HepG2 (cell line): Measurements from ENCODE around the gene DENND2D. TPM values are rescaled to one million over a fixed set of nuclear protein-coding genes. Genes with fewer than 3 reads are reported as not detected.

Source experiments
- ATAC-seq: fragments of 200-7000 bp; cut with Tn5 transposase; 3 replicates; pipeline ENCODE4 v1.9.1; 2020; ENCODE audit warnings: mild to moderate bottlenecking, moderate library complexity
- BruUV-seq: library from RNA; stranded (reverse); fragments of 400-500 nt; replicated peaks from 2 replicates; lab custom pipeline; 2021; lab: Mats Ljungman, UMichigan
- CTCF ChIA-PET: fragments of 300-600 bp; formaldehyde crosslinking; extraction: SDS; loops from one replicate; lab custom pipeline; 2021; ENCODE audit warnings: low total read pairs, inconsistent platforms, low intra/inter-chr PET ratio; lab: Yijun Ruan, JAX
- POLR2A ChIA-PET: fragments of 350-600 bp; sonication (Branson Sonifier 250); formaldehyde crosslinking; loops from one replicate; lab custom pipeline; 2020; ENCODE audit warnings: antibody characterized with exemption, inconsistent platforms; lab: Yijun Ruan, JAX
- DNase-seq: peaks from one replicate; pipeline ENCODE4 v3.0.0-alpha.2; 2015; ENCODE audit warnings: low spot score
- FAIRE-seq: peaks from 3 replicates; lab custom pipeline; 2011; peaks lifted over from hg19 to GRCh38; lab: Jason Lieb, UNC
- H2AFZ ChIP-seq: one replicate; pipeline ENCODE4 v1.6.1; 2011; ENCODE audit warnings: low read length, inconsistent platforms
- H3K27ac ChIP-seq: fragments of 300-600 bp; 3 replicates; pipeline ENCODE4 v1.8.0; 2011; ENCODE audit warnings: mixed run types, mild to moderate bottlenecking, mixed read lengths, low read length, inconsistent platforms; ENCODE audit not compliant: insufficient read depth; ENCODE audit errors: extremely low read length
- H3K27me3 ChIP-seq, 2 experiments: fragments of 200-600 bp in 1 of 2; 2 replicates in 1 of 2; 3 replicates in 1 of 2; pipeline versions ENCODE4 v1.6.0 to v1.8.0; 2011; ENCODE audit warnings: low read length in 2 of 2, mild to moderate bottlenecking in 2 of 2, moderate library complexity in 2 of 2, inconsistent platforms in 1 of 2; ENCODE audit not compliant: insufficient read depth in 2 of 2, control insufficient read depth in 1 of 2
- H3K36me3 ChIP-seq, 2 experiments: fragments of 200-600 bp in 1 of 2; replicated peaks in 1 of 2; 2 replicates in 1 of 2; 3 replicates in 1 of 2; pipeline versions ENCODE4 v1.5.1 to v1.8.0; 2011; ENCODE audit warnings: low read length in 2 of 2, inconsistent platforms in 1 of 2; ENCODE audit not compliant: insufficient read depth in 2 of 2, control insufficient read depth in 1 of 2
- H3K4me1 ChIP-seq: 2 replicates; pipeline ENCODE4 v1.5.1; 2012; ENCODE audit warnings: low read length, inconsistent platforms; ENCODE audit not compliant: insufficient read depth
- H3K4me2 ChIP-seq: 2 replicates; pipeline ENCODE4 v1.6.0; 2011; ENCODE audit warnings: low read depth, low read length, inconsistent platforms
- H3K4me3 ChIP-seq, 3 experiments: fragments of 200-600 bp in 1 of 3; sonication (generic), shearing (Covaris generic) in 1 of 3; replicated peaks in 1 of 3; 2 replicates each; pipeline ENCODE4 v1.5.1; 2011 to 2016; ENCODE audit warnings: low read length in 3 of 3, inconsistent platforms in 2 of 3, low read depth in 2 of 3, mild to moderate bottlenecking in 2 of 3, control low read depth in 1 of 3, mixed read lengths in 1 of 3; ENCODE audit not compliant: insufficient read depth in 1 of 3
- H3K79me2 ChIP-seq: one replicate; pipeline ENCODE4 v1.6.1; 2011; ENCODE audit warnings: low read length, inconsistent platforms; ENCODE audit not compliant: insufficient read depth
- H3K9ac ChIP-seq: 2 replicates; pipeline ENCODE4 v1.6.0; 2011; ENCODE audit warnings: mild to moderate bottlenecking, low read depth, low read length, inconsistent platforms; ENCODE audit not compliant: insufficient read depth
- H3K9me3 ChIP-seq: 2 replicates; pipeline ENCODE4 v1.5.1; 2012; ENCODE audit warnings: mild to moderate bottlenecking, low read length
- H4K20me1 ChIP-seq: 2 replicates; pipeline ENCODE4 v1.6.0; 2011; ENCODE audit warnings: inconsistent platforms, mild to moderate bottlenecking, low read length, moderate library complexity; ENCODE audit not compliant: insufficient read depth
- ARID2 ChIP-seq: sonication (generic); formaldehyde crosslinking; IDR thresholded peaks from 2 replicates; pipeline ENCODE4 v1.8.1; 2022; ENCODE audit warnings: mild to moderate bottlenecking, missing genetic modification reagents, borderline replicate concordance
- FOXA1 ChIP-seq, 2 experiments: fragments of 450-650 bp in 1 of 2; sonication (generic) in 1 of 2; formaldehyde crosslinking in 1 of 2; IDR thresholded peaks; 2 replicates each; pipeline versions ENCODE4 v1.4.0 to v1.6.1; 2016 to 2020; ENCODE audit warnings: missing genetic modification reagents in 1 of 2
- KMT2A ChIP-seq: sonication (generic); formaldehyde crosslinking; IDR thresholded peaks from 2 replicates; pipeline ENCODE4 v1.4.0; 2020; ENCODE audit warnings: missing genetic modification reagents
- MAF1 ChIP-seq: sonication (generic); formaldehyde crosslinking; IDR thresholded peaks from 2 replicates; pipeline ENCODE4 v1.5.0; 2020; ENCODE audit warnings: missing genetic modification reagents, borderline replicate concordance
- MAFG ChIP-seq: sonication (generic); formaldehyde crosslinking; IDR thresholded peaks from 2 replicates; pipeline ENCODE4 v1.5.1; 2020; ENCODE audit warnings: mild to moderate bottlenecking, missing genetic modification reagents
- NR3C1 ChIP-seq: sonication (generic); formaldehyde crosslinking; IDR thresholded peaks from 2 replicates; pipeline ENCODE4 v1.4.0; 2020; ENCODE audit warnings: missing genetic modification reagents
- POLR2A ChIP-seq, 2 experiments: IDR thresholded peaks; 2 replicates each; pipeline ENCODE4 v1.6.1; 2011; ENCODE audit warnings: low read depth in 2 of 2, low read length in 2 of 2, mild to moderate bottlenecking in 1 of 2, moderate library complexity in 1 of 2; ENCODE audit not compliant: insufficient read depth in 1 of 2
- SNAI1 ChIP-seq: sonication (generic); formaldehyde crosslinking; IDR thresholded peaks from 2 replicates; pipeline ENCODE4 v1.5.0; 2020; ENCODE audit warnings: mild to moderate bottlenecking, missing genetic modification reagents, borderline replicate concordance
- SRF ChIP-seq: IDR thresholded peaks from 2 replicates; pipeline ENCODE4 v1.6.1; 2011; ENCODE audit warnings: mild to moderate bottlenecking, low read depth, low read length, moderate library complexity
- TEAD2 ChIP-seq: sonication (generic); formaldehyde crosslinking; IDR thresholded peaks from 2 replicates; pipeline ENCODE4 v1.9.0; 2021; ENCODE audit warnings: missing genetic modification reagents
- TFE3 ChIP-seq: IDR thresholded peaks from 2 replicates; pipeline ENCODE4 v1.6.1; 2016
- THAP11 ChIP-seq: IDR thresholded peaks from 2 replicates; pipeline ENCODE4 v1.6.1; 2016; ENCODE audit warnings: missing biosample characterization, missing genetic modification reagents
- WIZ ChIP-seq: sonication (generic); formaldehyde crosslinking; IDR thresholded peaks from 2 replicates; pipeline ENCODE4 v1.5.1; 2020; ENCODE audit warnings: mild to moderate bottlenecking, missing genetic modification reagents
- ZEB1 ChIP-seq: IDR thresholded peaks from 2 replicates; pipeline ENCODE4 v1.6.1; 2012; ENCODE audit warnings: mild to moderate bottlenecking, low read depth, inconsistent platforms; ENCODE audit not compliant: insufficient replicate concordance
- ZFP82 ChIP-seq: sonication (generic); formaldehyde crosslinking; IDR thresholded peaks from 2 replicates; pipeline ENCODE4 v1.5.1; 2020; ENCODE audit warnings: mild to moderate bottlenecking, missing genetic modification reagents, borderline replicate concordance
- ZNF276 ChIP-seq: sonication (generic); formaldehyde crosslinking; IDR thresholded peaks from 2 replicates; pipeline ENCODE4 v1.4.0; 2020; ENCODE audit warnings: mild to moderate bottlenecking, low read depth, missing genetic modification reagents
- ZNF350 ChIP-seq: sonication (generic); formaldehyde crosslinking; IDR thresholded peaks from 2 replicates; pipeline ENCODE4 v1.4.0; 2020; ENCODE audit warnings: mild to moderate bottlenecking, low read depth, missing genetic modification reagents, borderline replicate concordance
- ZNF441 ChIP-seq: sonication (generic); formaldehyde crosslinking; IDR thresholded peaks from 2 replicates; pipeline ENCODE4 v1.7.0; 2021; ENCODE audit warnings: missing genetic modification reagents, borderline replicate concordance
- ZNF446 ChIP-seq: sonication (generic); formaldehyde crosslinking; IDR thresholded peaks from 2 replicates; pipeline ENCODE4 v1.5.0; 2020; ENCODE audit warnings: mild to moderate bottlenecking, missing genetic modification reagents
- WGBS: methylation state at CpG from one replicate; pipeline ENCODE4 v1.1.6; 2017; ENCODE audit warnings: low lambda C conversion rate; 5-methylcytosine and 5-hydroxymethylcytosine counted together
- in situ Hi-C: cut with HindIII; loops from 2 replicates; pipeline ENCODE4 v1.10.0; 2017; ENCODE audit warnings: low pct_unique_long_range_greater_than_20kb; ENCODE audit not compliant: extremely low pct_ligation_motif_present
- intact Hi-C: fragments of 100-400 bp; cut with micrococcal nuclease; formaldehyde crosslinking; loops from one replicate; pipeline ENCODE4 v1.10.0; 2022; ENCODE audit not compliant: unreplicated experiment
- polyA plus RNA-seq, 8 experiments: library from polyadenylated mRNA; depleted of rRNA in 3 of 8; stranded (reverse) in 7 of 8; unstranded in 1 of 8; fragments of >200 nt; fragmentation: Illumina TruSeq in 4 of 8; extraction: Trizol in 4 of 8; gene quantifications; 2 replicates each; pipeline versions ENCODE4 v1.2.1 to v1.2.3, GENCODE V29; 2011 to 2016; ENCODE audit warnings: low read depth in 4 of 8, missing spikeins in 1 of 8, mixed read lengths in 1 of 8; ENCODE audit not compliant: insufficient read depth in 1 of 8
- total RNA-seq, 5 experiments: library from RNA; depleted of rRNA; stranded (reverse); fragments of >200 nt; fragmentation: Illumina TruSeq; extraction: Trizol; gene quantifications; 2 replicates each; pipeline ENCODE4 v1.2.3, GENCODE V29; 2016; ENCODE audit warnings: low read depth in 1 of 5

Gene DENND2D
- total and polyA plus RNA-seq, 2 of the 13 experiments (the other 11 are each of a cell fraction or from before 2014, with no cell fraction given), result 0.04 TPM; not detected in 1

- no peak for TF ChIP-seq THAP11
- TF ChIP-seq NR3C1 (CRISPR knock-in tag), result no peak
Observed at GRCh38 chr1:111162488-111162880, 38.0 kb downstream of the DENND2D start (continued).

GRCh38 chr1:111161843-111162487, 38.5 kb downstream of the DENND2D start:
- Histone ChIP-seq H3K79me2 (peaks cover 3% of the 10 kb centered on the region), H3K4me2 (no peak overlapping the region), H3K36me3 (peaks cover 4 to 52% of the 10 kb centered on the region in 2 experiments), H2AFZ (no peak overlapping the region), H3K4me3 (no peak overlapping the region), H4K20me1 (no peaks in the 10 kb centered on the region), H3K9ac (no peak overlapping the region), H3K27me3 (no peaks in the 10 kb centered on the region), H3K9me3 (no peaks in the 10 kb centered on the region), H3K27ac (no peak overlapping the region), H3K4me1 (no peaks in the 10 kb centered on the region)
- ChIA-PET CTCF (no interaction called here), POLR2A (no interaction called here)
- TF ChIP-seq SRF (no peak), ZNF446 (CRISPR knock-in tag) (no peak), POLR2A (IDR thresholded peaks at IDR 0.05; ENCODE audit: insufficient read depth in 1 of 2, low read depth in 2 of 2, low read length in 2 of 2) (no peak), ZEB1 (no peak), MAFG (CRISPR knock-in tag) (no peak), TFE3 (CRISPR knock-in tag) (no peak), ZNF441 (CRISPR knock-in tag) (no peak), MAF1 (CRISPR knock-in tag) (no peak), SNAI1 (CRISPR knock-in tag) (no peak), WIZ (CRISPR knock-in tag) (no peak), TEAD2 (no peak), ARID2 (CRISPR knock-in tag) (no peak), ZNF276 (CRISPR knock-in tag) (no peak), FOXA1 (IDR thresholded peaks at IDR 0.05) (no peak), FOXA1 (CRISPR knock-in tag; IDR thresholded peaks at IDR 0.05) (no peak), ZFP82 (CRISPR knock-in tag) (no peak), ZNF350 (CRISPR knock-in tag) (no peak), KMT2A (CRISPR knock-in tag) (no peak)
- FAIRE-seq (no peak), DNase-seq (no peak), ATAC-seq (no peak)
- no TSS peak for BruUV-seq
- WGBS, result 97% methylated on average over 1 of the region's 1 CpG
- intact Hi-C loops (no loop called here), in situ Hi-C loops (no loop called here)
